ENCODE data around the gene STRAP. TPM values are rescaled to one million over a fixed set of nuclear protein-coding genes. Genes with fewer than 3 reads are reported as not detected.

STRAP gene
- total RNA-seq, 2 experiments from 2014 or later, result 43.1 to 107 TPM

- H3K4me3 ChIP-seq (ENCODE audit: low read depth, low read length, poor library complexity, severe bottlenecking), result no peak overlapping the region
- H3K9me2 ChIP-seq (ENCODE audit: insufficient read depth, low read length), result no peaks in the 10 kb centered on the region
- H3K27ac ChIP-seq (ENCODE audit: low read depth, low read length, poor library complexity, severe bottlenecking), result no peak overlapping the region
- CTCF ChIA-PET (ENCODE audit: unreplicated experiment), result no interaction called here
- POLR2A ChIA-PET, result interaction anchor here (0.7 kb wide), 1 partner anchor 1761 kb away, joined by 3 read pairs; no protein-coding TSS in a partner anchor
- BruUV-seq (replicated peaks), result no TSS peak
- no peaks in the 10 kb centered on the region for H3K36me3 ChIP-seq (ENCODE audit: insufficient read depth, low read length)
- no peaks in the 10 kb centered on the region for H3K4me1 ChIP-seq (ENCODE audit: insufficient read depth, low read length, poor library complexity, severe bottlenecking)
- no peak overlapping the region for H2AFZ ChIP-seq (ENCODE audit: low read length)
- no peak for DNase-seq (ENCODE audit: low spot score)
- intact Hi-C loops (cut with micrococcal nuclease; ENCODE audit: unreplicated experiment), result no loop called here
- H4K20me1 ChIP-seq (ENCODE audit: insufficient read depth, low read length), result no peaks in the 10 kb centered on the region
- TF ChIP-seq CTCF (conservative IDR thresholded peaks at IDR 0.05; ENCODE audit: low read length) (no peak), EZH2phosphoT487 (IDR thresholded peaks at IDR 0.05; ENCODE audit: borderline replicate concordance, low read depth, low read length) (no peak)
- no peaks in the 10 kb centered on the region for H3K9me3 ChIP-seq (ENCODE audit: low read length)
- no peak overlapping the region for H3K4me2 ChIP-seq (ENCODE audit: low read length)
- no peaks in the 10 kb centered on the region; the same call in 1 of the 2 replicates for H3K79me2 ChIP-seq (ENCODE audit: insufficient read depth, low read depth, low read length)
Measured at GRCh38 chr12:15918066-15918465, 35.9 kb downstream of the STRAP start.

GRCh38 chr12:15919418-15919817 lies 37.2 kb downstream of the STRAP start:
- Histone ChIP-seq H3K27ac (ENCODE audit: low read depth, low read length, poor library complexity, severe bottlenecking) (no peak overlapping the region), H2AFZ (ENCODE audit: low read length) (no peak overlapping the region), H3K79me2 (ENCODE audit: insufficient read depth, low read depth, low read length) (no peaks in the 10 kb centered on the region), H3K4me3 (ENCODE audit: low read depth, low read length, poor library complexity, severe bottlenecking) (no peak overlapping the region), H3K36me3 (ENCODE audit: insufficient read depth, low read length) (no peaks in the 10 kb centered on the region), H3K9me2 (ENCODE audit: insufficient read depth, low read length) (no peaks in the 10 kb centered on the region), H3K4me1 (ENCODE audit: insufficient read depth, low read length, poor library complexity, severe bottlenecking) (no peaks in the 10 kb centered on the region), H3K9me3 (ENCODE audit: low read length) (no peaks in the 10 kb centered on the region), H4K20me1 (ENCODE audit: insufficient read depth, low read length) (no peaks in the 10 kb centered on the region), H3K4me2 (ENCODE audit: low read length) (no peak overlapping the region)
- ChIA-PET CTCF (ENCODE audit: unreplicated experiment) (no interaction called here), POLR2A (interaction anchor here (1.3 kb wide), 1 partner anchor 12 kb away, joined by 3 read pairs; no protein-coding TSS in a partner anchor)
- no peak for DNase-seq (ENCODE audit: low spot score)
- TF ChIP-seq EZH2phosphoT487 (IDR thresholded peaks at IDR 0.05; ENCODE audit: borderline replicate concordance, low read depth, low read length) (no peak), CTCF (conservative IDR thresholded peaks at IDR 0.05; ENCODE audit: low read length) (no peak)
- no TSS peak for BruUV-seq (replicated peaks)
- intact Hi-C loops (cut with micrococcal nuclease; ENCODE audit: unreplicated experiment), result no loop called here

GRCh38 chr12:15924956-15925355 lies 42.8 kb downstream of the STRAP start:
- POLR2A ChIA-PET, result interaction anchor here (0.7 kb wide), 1 partner anchor 354 kb away, joined by 7 read pairs; no protein-coding TSS in a partner anchor
- BruUV-seq (replicated peaks), result no TSS peak
- TF ChIP-seq EZH2phosphoT487 (IDR thresholded peaks at IDR 0.05; ENCODE audit: borderline replicate concordance, low read depth, low read length), result no peak
- TF ChIP-seq CTCF (conservative IDR thresholded peaks at IDR 0.05; ENCODE audit: low read length), result no peak

More at GRCh38 chr12:15924956-15925355, 42.8 kb downstream of the STRAP start:
- Histone ChIP-seq H3K4me3 (ENCODE audit: low read depth, low read length, poor library complexity, severe bottlenecking) (no peak overlapping the region), H3K9me2 (ENCODE audit: insufficient read depth, low read length) (no peaks in the 10 kb centered on the region), H3K27ac (ENCODE audit: low read depth, low read length, poor library complexity, severe bottlenecking) (no peak overlapping the region), H3K4me2 (ENCODE audit: low read length) (no peak overlapping the region), H3K79me2 (ENCODE audit: insufficient read depth, low read depth, low read length) (no peaks in the 10 kb centered on the region), H3K4me1 (ENCODE audit: insufficient read depth, low read length, poor library complexity, severe bottlenecking) (no peaks in the 10 kb centered on the region), H3K36me3 (ENCODE audit: insufficient read depth, low read length) (no peaks in the 10 kb centered on the region), H4K20me1 (ENCODE audit: insufficient read depth, low read length) (no peaks in the 10 kb centered on the region), H2AFZ (ENCODE audit: low read length) (no peak overlapping the region), H3K9me3 (ENCODE audit: low read length) (no peaks in the 10 kb centered on the region)
- intact Hi-C loops (cut with micrococcal nuclease; ENCODE audit: unreplicated experiment), result no loop called here
- no peak for DNase-seq (ENCODE audit: low spot score)
- CTCF ChIA-PET (ENCODE audit: unreplicated experiment), result no interaction called here

Measured in OCI-LY7 (cell line).